Measurements from ENCODE around the gene TCF4. TPM values are rescaled to one million over a fixed set of nuclear protein-coding genes. Genes with fewer than 3 reads are reported as not detected.

Gene TCF4
- total RNA-seq, 1 donor from 2014 or later = 115 TPM

DNA sequence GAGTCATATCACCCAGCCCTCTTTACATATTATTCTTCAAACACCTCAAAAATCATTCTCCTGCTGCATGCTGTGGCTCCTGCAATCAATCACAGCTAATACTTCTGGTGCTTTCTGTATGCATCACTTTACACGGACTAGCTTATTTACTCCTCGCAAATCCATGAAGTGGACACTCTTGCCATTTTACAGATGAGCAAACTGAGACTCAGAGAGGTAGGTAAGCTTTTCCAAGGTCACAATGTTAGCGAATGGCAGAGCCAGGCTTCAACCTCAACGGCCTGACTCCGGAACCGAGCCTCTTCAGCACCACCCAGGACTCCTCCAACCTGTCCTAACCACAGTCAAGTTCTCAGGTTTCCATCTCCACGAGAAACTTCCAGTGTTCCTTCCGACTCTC, 36.8 kb downstream of the TCF4 start:
- no peak overlapping the region for H3K27ac ChIP-seq (ENCODE audit: low read depth, low read length)
- H3K9ac ChIP-seq (ENCODE audit: low read length) = no peak overlapping the region
- DNase-seq (ENCODE audit: low read depth) = no peak
- peaks cover 9% of the 10 kb centered on the region for H3K4me1 ChIP-seq (ENCODE audit: insufficient read depth, low read length)
- H3K4me3 ChIP-seq (ENCODE audit: insufficient read depth, low read depth, low read length) = no peak overlapping the region
- Mint-ChIP-seq H3K9me3 (ENCODE audit: unreplicated experiment) (peaks cover 2% of the 10 kb centered on the region), H3K4me3 (ENCODE audit: unreplicated experiment) (no peak overlapping the region), H3K36me3 (ENCODE audit: low read depth, unreplicated experiment) (peaks cover 12% of the 10 kb centered on the region), H3K27me3 (ENCODE audit: low read depth, unreplicated experiment) (no peaks in the 10 kb centered on the region), H3K4me1 (ENCODE audit: low read depth, unreplicated experiment) (peaks cover 19% of the 10 kb centered on the region), H3K27ac (ENCODE audit: unreplicated experiment) (no peak overlapping the region)
- no peak overlapping the region for H2AFZ ChIP-seq (ENCODE audit: low read depth, low read length)
- peaks cover 76% of the 10 kb centered on the region for H3K79me2 ChIP-seq (ENCODE audit: insufficient read depth, low read length)
- FAIRE-seq = no peak
- peaks cover 28% of the 10 kb centered on the region for H4K20me1 ChIP-seq (ENCODE audit: insufficient read depth, low read length)
- peaks cover 6% of the 10 kb centered on the region for H3K36me3 ChIP-seq (ENCODE audit: insufficient read depth, low read length)
- TF ChIP-seq, protein P1, sequence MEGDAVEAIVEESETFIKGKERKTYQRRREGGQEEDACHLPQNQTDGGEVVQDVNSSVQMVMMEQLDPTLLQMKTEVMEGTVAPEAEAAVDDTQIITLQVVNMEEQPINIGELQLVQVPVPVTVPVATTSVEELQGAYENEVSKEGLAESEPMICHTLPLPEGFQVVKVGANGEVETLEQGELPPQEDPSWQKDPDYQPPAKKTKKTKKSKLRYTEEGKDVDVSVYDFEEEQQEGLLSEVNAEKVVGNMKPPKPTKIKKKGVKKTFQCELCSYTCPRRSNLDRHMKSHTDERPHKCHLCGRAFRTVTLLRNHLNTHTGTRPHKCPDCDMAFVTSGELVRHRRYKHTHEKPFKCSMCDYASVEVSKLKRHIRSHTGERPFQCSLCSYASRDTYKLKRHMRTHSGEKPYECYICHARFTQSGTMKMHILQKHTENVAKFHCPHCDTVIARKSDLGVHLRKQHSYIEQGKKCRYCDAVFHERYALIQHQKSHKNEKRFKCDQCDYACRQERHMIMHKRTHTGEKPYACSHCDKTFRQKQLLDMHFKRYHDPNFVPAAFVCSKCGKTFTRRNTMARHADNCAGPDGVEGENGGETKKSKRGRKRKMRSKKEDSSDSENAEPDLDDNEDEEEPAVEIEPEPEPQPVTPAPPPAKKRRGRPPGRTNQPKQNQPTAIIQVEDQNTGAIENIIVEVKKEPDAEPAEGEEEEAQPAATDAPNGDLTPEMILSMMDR (IDR thresholded peaks at IDR 0.05; ENCODE audit: insufficient read depth, low read depth, low read length) = no peak
- no peak for TF ChIP-seq EZH2 (IDR thresholded peaks at IDR 0.05; ENCODE audit: insufficient read depth, low read length)
- no peak overlapping the region for H3K4me2 ChIP-seq (ENCODE audit: low read length)
- no peaks in the 10 kb centered on the region for H3K27me3 ChIP-seq (ENCODE audit: insufficient read depth, low read length)
- no peaks in the 10 kb centered on the region for H3K9me3 ChIP-seq (ENCODE audit: insufficient read depth, low read depth, low read length)

DNA sequence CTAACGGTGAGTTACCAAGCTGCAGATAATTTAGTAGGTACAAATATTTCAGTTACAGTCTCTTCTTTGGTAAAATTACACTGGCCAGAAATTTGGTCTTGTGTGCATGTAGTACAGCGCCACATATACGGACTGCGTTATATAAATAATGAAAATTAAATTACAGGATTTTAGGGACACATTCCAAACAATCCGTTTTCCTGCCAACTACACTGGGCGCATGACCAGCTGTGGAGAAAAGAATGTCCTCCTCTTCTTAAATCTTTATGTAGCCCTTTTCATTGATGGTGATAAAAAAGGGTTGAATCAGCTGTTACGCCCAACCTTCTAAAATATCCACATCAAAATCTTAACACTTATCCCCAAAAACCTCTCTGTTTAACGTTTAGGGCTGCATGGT, 37.5 kb downstream of the TCF4 start:
- H3K9me3 Mint-ChIP-seq (ENCODE audit: unreplicated experiment) = peaks cover 2% of the 10 kb centered on the region
- no peak for TF ChIP-seq EZH2 (IDR thresholded peaks at IDR 0.05; ENCODE audit: insufficient read depth, low read length)
- TF ChIP-seq, protein P1 (IDR thresholded peaks at IDR 0.05; ENCODE audit: insufficient read depth, low read depth, low read length) = no peak

DNA sequence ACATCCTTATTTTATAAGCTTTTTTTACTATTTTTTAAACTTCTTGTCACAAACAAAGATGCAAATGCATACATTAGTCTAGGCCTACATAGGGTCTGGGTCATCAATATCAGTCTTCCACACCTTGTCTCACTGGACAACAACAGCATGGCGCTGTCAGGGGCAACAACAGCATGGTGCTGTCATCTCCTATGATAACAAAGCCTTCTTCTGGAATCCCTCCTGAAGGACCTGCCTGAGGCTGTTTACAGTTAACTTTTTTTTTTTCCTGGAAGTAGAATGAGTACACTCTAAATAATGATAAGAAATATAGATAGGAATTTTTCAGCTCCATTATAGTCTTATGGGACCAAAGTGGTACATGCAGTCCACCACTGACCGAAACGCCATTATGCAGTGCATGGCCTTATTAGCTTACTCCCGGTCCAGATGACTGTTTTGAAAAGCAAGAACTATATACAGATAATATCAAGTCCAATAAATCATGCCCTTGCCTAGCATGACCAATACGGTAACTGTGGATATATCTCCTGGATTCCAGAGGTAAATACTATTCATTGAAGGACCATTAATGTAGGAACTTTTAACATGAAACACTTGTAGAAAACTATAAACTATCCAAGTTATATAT, 38.4 kb downstream of the TCF4 start:
- Histone ChIP-seq H3K79me2 (ENCODE audit: insufficient read depth, low read length) (peaks cover 76% of the 10 kb centered on the region), H2AFZ (ENCODE audit: low read depth, low read length) (no peak overlapping the region), H3K27ac (ENCODE audit: low read depth, low read length) (no peak overlapping the region), H3K4me1 (ENCODE audit: insufficient read depth, low read length) (peaks cover 9% of the 10 kb centered on the region), H3K27me3 (ENCODE audit: insufficient read depth, low read length) (no peaks in the 10 kb centered on the region), H4K20me1 (ENCODE audit: insufficient read depth, low read length) (peaks cover 34% of the 10 kb centered on the region), H3K9me3 (ENCODE audit: insufficient read depth, low read depth, low read length) (no peaks in the 10 kb centered on the region), H3K36me3 (ENCODE audit: insufficient read depth, low read length) (peaks cover 6% of the 10 kb centered on the region), H3K4me3 (ENCODE audit: insufficient read depth, low read depth, low read length) (no peak overlapping the region), H3K9ac (ENCODE audit: low read length) (no peak overlapping the region), H3K4me2 (ENCODE audit: low read length) (no peak overlapping the region)
- H3K4me3 Mint-ChIP-seq (ENCODE audit: unreplicated experiment) = no peak overlapping the region
- H3K4me1 Mint-ChIP-seq (ENCODE audit: low read depth, unreplicated experiment) = peaks cover 21% of the 10 kb centered on the region
- no peaks in the 10 kb centered on the region for H3K27me3 Mint-ChIP-seq (ENCODE audit: low read depth, unreplicated experiment)
- no peak overlapping the region for H3K27ac Mint-ChIP-seq (ENCODE audit: unreplicated experiment)
- H3K9me3 Mint-ChIP-seq (ENCODE audit: unreplicated experiment) = peaks cover 2% of the 10 kb centered on the region
- H3K36me3 Mint-ChIP-seq (ENCODE audit: low read depth, unreplicated experiment) = peaks cover 12% of the 10 kb centered on the region
- DNase-seq (ENCODE audit: low read depth) (no peak), FAIRE-seq (no peak)
- TF ChIP-seq, protein P1 (IDR thresholded peaks at IDR 0.05; ENCODE audit: insufficient read depth, low read depth, low read length) = no peak

More for the DNA sequence above, 37.5 kb downstream of the TCF4 start:
- H3K27ac ChIP-seq (ENCODE audit: low read depth, low read length) = no peak overlapping the region
- H3K4me1 Mint-ChIP-seq (ENCODE audit: low read depth, unreplicated experiment) = peaks cover 19% of the 10 kb centered on the region
- H3K4me3 ChIP-seq (ENCODE audit: insufficient read depth, low read depth, low read length) = no peak overlapping the region
- H3K27me3 ChIP-seq (ENCODE audit: insufficient read depth, low read length) = no peaks in the 10 kb centered on the region
- no peak for DNase-seq (ENCODE audit: low read depth)
- no peak overlapping the region for H3K4me3 Mint-ChIP-seq (ENCODE audit: unreplicated experiment)
- no peak overlapping the region for H3K27ac Mint-ChIP-seq (ENCODE audit: unreplicated experiment)
- H3K4me1 ChIP-seq (ENCODE audit: insufficient read depth, low read length) = peaks cover 9% of the 10 kb centered on the region
- no peaks in the 10 kb centered on the region for H3K9me3 ChIP-seq (ENCODE audit: insufficient read depth, low read depth, low read length)
- no peak overlapping the region for H2AFZ ChIP-seq (ENCODE audit: low read depth, low read length)
- H3K4me2 ChIP-seq (ENCODE audit: low read length) = no peak overlapping the region
- H3K27me3 Mint-ChIP-seq (ENCODE audit: low read depth, unreplicated experiment) = no peaks in the 10 kb centered on the region
- H3K79me2 ChIP-seq (ENCODE audit: insufficient read depth, low read length) = peaks cover 78% of the 10 kb centered on the region
- H4K20me1 ChIP-seq (ENCODE audit: insufficient read depth, low read length) = peaks cover 28% of the 10 kb centered on the region
- H3K9ac ChIP-seq (ENCODE audit: low read length) = no peak overlapping the region
- FAIRE-seq = no peak
- H3K36me3 ChIP-seq (ENCODE audit: insufficient read depth, low read length) = peaks cover 6% of the 10 kb centered on the region
- peaks cover 12% of the 10 kb centered on the region for H3K36me3 Mint-ChIP-seq (ENCODE audit: low read depth, unreplicated experiment)
